Gastroesophageal sphincter (tissue), 3 donors: ENCODE measurements around the gene GNAI1.

Experiments used
- CTCF ChIP-seq, 4 experiments: fragments of 200-600 bp in 2 of 4; fragments of 450-650 bp in 2 of 4; sonication (generic) in 1 of 4; IDR thresholded peaks; one replicate each; pipeline ENCODE4 v1.5.1; 2017 to 2019; ENCODE audit warnings: antibody characterized with exemption in 4 of 4, mild to moderate bottlenecking in 2 of 4, moderate library complexity in 2 of 4
- EP300 ChIP-seq: sonication (generic); formaldehyde crosslinking; IDR thresholded peaks from one replicate; pipeline ENCODE4 v1.6.1; 2017; ENCODE audit warnings: antibody characterized with exemption, mild to moderate bottlenecking
- POLR2A ChIP-seq, 2 donors: fragments of 450-650 bp; IDR thresholded peaks; one replicate each; pipeline ENCODE4 v1.6.1; 2017; ENCODE audit warnings: antibody characterized with exemption in 2 of 2, mild to moderate bottlenecking in 2 of 2, moderate library complexity in 1 of 2
- POLR2AphosphoS5 ChIP-seq: sonication (generic); formaldehyde crosslinking; IDR thresholded peaks from one replicate; pipeline ENCODE4 v1.6.1; 2017; ENCODE audit warnings: antibody characterized with exemption

DNA sequence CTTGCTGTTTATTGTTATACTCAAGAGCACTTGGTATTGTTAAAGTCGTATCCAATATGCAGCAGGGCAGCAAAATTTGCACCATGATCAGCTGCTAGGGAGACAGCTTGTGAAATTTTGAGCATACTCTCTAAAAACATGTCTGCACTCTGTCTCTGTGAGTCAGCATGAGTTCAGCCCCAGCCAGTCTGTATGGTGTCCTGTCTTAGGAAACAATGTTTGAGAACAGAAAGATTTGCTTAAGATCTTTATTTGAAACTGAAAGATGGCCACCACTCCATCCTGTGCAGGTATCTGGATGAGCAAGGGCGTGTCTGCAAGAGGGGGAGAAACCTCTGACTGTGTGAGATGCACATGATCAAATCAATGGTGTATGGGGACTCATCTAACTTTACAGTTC is 97.1 kb downstream of the GNAI1 start:
- TF ChIP-seq CTCF (IDR thresholded peaks at IDR 0.05) (no peak), POLR2AphosphoS5 (no peak), POLR2A (IDR thresholded peaks at IDR 0.05) (no peak), EP300 (no peak)
